ENCODE results near the gene BSN.
"Not testable (repeated sequence)": the region's sequence is repeated elsewhere in the genome, so short reads cannot be mapped to it uniquely, and the experiment has no call there.

The BSN gene

GRCh38 chr3:49673715-49674496 is 119.6 kb downstream of the BSN start, which contains the start of gene APEH:
APEH (plus strand) TSS chr3:49674351; CDS start chr3:49674402, 51 bp downstream.
- peak; percentile 91 for DNase-seq (ENCODE audit: low spot score)

GRCh38 chr3:49674497-49674983 is 120.3 kb downstream of the BSN start:
- DNase-seq (ENCODE audit: low spot score), result no peak

- DNase-seq (ENCODE audit: low spot score), result no peak
Measured at GRCh38 chr3:49675912-49676311, 121.6 kb downstream of the BSN start.

GRCh38 chr3:49680493-49681231 is 126.4 kb downstream of the BSN start:
- DNase-seq (ENCODE audit: low spot score), result no peak

GRCh38 chr3:49681232-49681522 is 126.9 kb downstream of the BSN start:
- no peak for DNase-seq (ENCODE audit: low spot score)

GRCh38 chr3:49681543-49681942 is 127.3 kb downstream of the BSN start:
- no peak for DNase-seq (ENCODE audit: low spot score)

- no peak for DNase-seq (ENCODE audit: low spot score)
Measured at GRCh38 chr3:49683162-49683561, 128.9 kb downstream of the BSN start.

- not testable (repeated sequence) for DNase-seq (ENCODE audit: low spot score)
Measured at GRCh38 chr3:49684453-49684852, 130.2 kb downstream of the BSN start.

- not testable (repeated sequence) for DNase-seq (ENCODE audit: low spot score)
Measured at GRCh38 chr3:49685103-49685502, 130.8 kb downstream of the BSN start.

- not testable (repeated sequence) for DNase-seq (ENCODE audit: low spot score)
Measured at GRCh38 chr3:49685846-49686245, 131.6 kb downstream of the BSN start.

- DNase-seq (ENCODE audit: low spot score), result not testable (repeated sequence)
Measured at GRCh38 chr3:49686346-49686745, 132.1 kb downstream of the BSN start.

- not testable (repeated sequence) for DNase-seq (ENCODE audit: low spot score)
Measured at GRCh38 chr3:49686769-49687423, 132.6 kb downstream of the BSN start.

- DNase-seq (ENCODE audit: low spot score), result not testable (repeated sequence)
Measured at GRCh38 chr3:49687424-49687795, 133.1 kb downstream of the BSN start.

- not testable (repeated sequence) for DNase-seq (ENCODE audit: low spot score)
Measured at GRCh38 chr3:49688338-49689045, 134.2 kb downstream of the BSN start.

GRCh38 chr3:49689046-49689907 is 135.0 kb downstream of the BSN start, which contains the start of the genes MST1 and RNF123:
MST1 (minus strand) TSS chr3:49689474; CDS start chr3:49688691, 783 bp downstream.
RNF123 (plus strand) TSS chr3:49689557; CDS start chr3:49691166, 1,609 bp downstream.
- peak; percentile 76 for DNase-seq (ENCODE audit: low spot score)

GRCh38 chr3:49689908-49690624 is 135.8 kb downstream of the BSN start:
- not testable (repeated sequence) for DNase-seq (ENCODE audit: low spot score)

GRCh38 chr3:49690856-49691255 is 136.6 kb downstream of the BSN start:
- DNase-seq (ENCODE audit: low spot score), result not testable (repeated sequence)

GRCh38 chr3:49691481-49691880 is 137.2 kb downstream of the BSN start:
- DNase-seq (ENCODE audit: low spot score), result not testable (repeated sequence)

- not testable (repeated sequence) for DNase-seq (ENCODE audit: low spot score)
Measured at GRCh38 chr3:49694409-49695070, 140.3 kb downstream of the BSN start.
